Measurements from ENCODE around the gene ATF6B.
"Not testable (repeated sequence)": the region's sequence is repeated elsewhere in the genome, so short reads cannot be mapped to it uniquely, and the experiment has no call there.

The ATF6B gene

GRCh38 chr6:32154514-32155161 lies 26.6 kb upstream of the ATF6B start:
- no peak for DNase-seq (ENCODE audit: low read depth)

DNA sequence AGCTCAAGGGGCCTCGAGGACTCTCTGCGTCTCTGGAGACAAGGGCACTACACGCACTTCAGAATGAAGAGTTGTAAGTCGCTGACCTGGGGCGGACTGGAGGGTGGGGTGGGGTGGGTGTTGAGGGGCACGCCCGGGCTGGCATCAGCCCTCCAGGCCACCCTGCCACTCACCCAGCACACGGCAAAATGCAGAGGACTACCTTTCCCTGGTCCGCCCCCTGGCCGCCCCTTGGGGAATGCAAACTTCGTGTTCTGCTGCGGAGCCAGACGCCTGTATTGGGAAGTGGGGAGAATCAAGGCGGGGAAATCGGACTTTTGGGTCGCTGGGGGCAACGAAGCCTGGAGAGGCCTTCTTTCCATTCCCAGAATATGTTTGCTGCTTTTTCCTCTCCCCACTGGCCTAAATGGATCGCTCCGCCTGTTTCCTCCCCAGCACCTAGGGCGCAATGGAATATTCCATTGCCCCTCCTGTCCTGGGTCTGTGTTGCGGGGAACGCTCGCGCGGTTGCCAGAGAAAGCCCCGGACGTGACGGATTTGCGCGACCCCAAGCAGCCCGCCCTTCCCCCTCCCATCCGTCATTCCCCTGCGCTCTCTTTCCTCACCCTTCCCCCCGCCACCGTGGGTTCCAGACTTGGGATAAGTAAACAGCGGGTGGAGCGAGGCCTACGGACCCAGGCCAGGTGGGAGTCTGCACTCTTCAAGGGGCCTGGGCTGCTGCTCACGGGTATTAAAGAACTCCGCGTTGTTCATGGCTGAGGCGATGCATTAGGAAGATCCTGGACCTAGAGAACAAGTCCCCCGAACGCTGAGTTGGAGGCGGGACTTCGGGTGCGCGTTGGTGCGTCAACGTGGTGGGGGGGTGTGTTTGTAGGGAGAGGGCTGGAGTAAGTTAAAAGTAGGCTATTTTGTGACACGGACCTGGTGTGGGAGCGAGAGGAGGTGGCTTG lies 25.8 kb upstream of the ATF6B start, which contains the start of gene PPT2:
PPT2 (plus strand) TSS at position 578 of the 950 bp plus-strand sequence. CDS start 454 bp downstream, outside the sequence.
- DNase-seq (ENCODE audit: low read depth) = peak; percentile 75

GRCh38 chr6:32152769-32153563 lies 24.9 kb upstream of the ATF6B start:
- no peak for DNase-seq (ENCODE audit: low read depth)

GRCh38 chr6:32151863-32152768 lies 24.1 kb upstream of the ATF6B start, which contains the start of gene PRRT1:
Gene PRRT1, minus strand, starts transcription at chr6:32151939. Its CDS starts 112 bp downstream, at chr6:32151827.
- DNase-seq (ENCODE audit: low read depth) = no peak

DNA sequence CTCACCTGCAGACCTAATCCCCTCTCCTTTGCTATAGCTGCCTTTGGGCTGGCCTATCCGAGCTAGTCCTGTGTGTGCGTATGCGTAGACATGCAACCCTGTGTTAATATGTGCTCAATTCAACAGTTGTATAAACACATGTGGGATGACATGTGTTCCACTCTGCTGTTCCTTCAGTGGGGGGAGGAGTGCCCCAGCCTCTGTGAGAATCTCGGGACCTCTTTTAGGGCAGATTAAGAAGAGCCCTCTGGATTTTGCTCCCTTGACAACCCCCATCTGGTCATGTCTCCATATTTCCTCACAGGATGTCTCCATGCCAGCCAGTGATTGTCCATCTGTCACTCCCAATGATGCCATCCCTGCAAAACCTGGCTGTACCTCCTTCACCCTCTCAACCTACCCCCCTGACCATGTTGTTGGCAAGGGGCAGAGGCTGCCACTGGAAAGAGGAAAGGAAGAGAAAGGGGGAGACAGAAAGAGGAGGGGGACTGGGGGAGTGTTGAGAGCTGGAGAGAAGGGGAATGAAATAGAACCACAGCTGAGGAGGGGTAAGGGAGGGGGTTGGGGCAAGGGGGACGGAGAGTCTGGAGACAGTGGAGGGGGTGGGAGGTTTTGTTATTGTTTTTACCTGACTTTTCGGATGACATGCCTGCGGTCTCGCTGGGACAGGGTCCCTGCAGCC lies 23.3 kb upstream of the ATF6B start:
- DNase-seq (ENCODE audit: low read depth) = no peak

GRCh38 chr6:32149932-32150870 lies 22.2 kb upstream of the ATF6B start:
- no peak for DNase-seq (ENCODE audit: low read depth)

DNA sequence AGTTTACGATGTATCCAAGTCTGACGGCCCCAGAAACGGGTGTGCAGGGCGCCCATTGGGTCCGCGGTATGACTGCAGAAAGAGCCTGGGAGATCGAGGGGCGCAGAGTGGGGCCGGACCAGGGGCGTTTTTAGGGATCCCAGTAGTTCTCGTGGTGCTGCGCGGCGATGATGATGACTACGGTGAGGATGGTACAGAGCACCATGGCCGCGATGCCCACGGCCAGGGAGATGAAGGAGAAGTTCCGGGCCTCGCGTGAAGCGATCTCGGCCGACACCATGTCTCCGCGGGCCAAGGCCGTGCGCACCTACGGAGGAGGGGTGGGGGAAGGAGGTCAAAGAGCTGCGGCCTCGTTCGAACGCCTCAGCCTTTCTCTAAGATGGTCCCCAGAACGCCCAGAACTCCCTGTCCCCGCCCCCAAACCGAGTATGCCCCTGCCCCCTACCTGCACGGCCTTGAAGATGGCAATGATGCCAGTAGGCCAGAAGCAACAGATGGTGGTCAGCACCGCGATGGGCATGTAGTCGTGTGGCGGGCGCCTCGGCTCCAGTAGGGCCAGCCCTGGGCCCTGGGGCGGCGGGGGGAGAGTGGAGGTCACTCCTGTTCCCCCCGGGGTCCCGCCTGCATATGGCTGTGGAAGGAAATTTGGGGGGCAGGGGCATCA lies 21.2 kb upstream of the ATF6B start:
- no peak for DNase-seq (ENCODE audit: low read depth)

- no peak for DNase-seq (ENCODE audit: low read depth)
Measured at GRCh38 chr6:32148289-32149091, 20.4 kb upstream of the ATF6B start.

DNA sequence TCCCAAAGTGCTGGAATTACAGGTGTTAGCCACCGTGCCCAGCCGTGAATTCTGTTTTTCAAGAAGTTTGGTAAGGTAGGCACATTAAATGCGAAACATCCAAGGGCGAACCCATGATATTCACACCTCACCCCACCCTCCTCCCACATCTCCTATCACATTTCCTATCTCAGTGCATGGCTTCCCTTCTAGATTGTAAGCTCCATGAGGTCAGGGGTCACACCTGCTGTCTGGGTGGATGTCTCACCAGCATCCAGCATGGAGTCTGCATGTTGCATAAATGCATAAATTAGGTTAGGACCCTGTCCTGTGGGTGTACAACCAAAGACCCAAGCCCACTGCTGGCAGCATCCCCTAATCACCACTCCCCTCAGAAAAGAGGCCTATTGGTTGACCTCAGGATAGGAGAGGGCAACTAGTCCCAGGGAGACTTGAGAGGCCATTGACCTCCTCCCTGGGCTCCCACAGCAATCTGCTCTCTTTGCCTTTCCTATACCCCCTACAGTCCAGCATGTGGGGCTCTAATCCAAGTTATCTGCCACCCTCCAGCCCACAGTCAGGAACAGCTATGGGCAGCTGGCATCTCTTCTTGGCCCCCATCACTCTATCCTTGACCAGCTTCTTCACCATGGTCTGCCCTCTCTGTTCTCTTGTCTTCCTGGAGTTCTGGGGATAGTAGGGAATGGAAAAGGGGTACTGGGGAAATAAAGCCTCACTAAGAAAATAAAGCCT lies 19.5 kb upstream of the ATF6B start:
- DNase-seq (ENCODE audit: low read depth) = no peak

GRCh38 chr6:32146687-32147086 lies 18.6 kb upstream of the ATF6B start:
- DNase-seq (ENCODE audit: low read depth) = no peak

DNA sequence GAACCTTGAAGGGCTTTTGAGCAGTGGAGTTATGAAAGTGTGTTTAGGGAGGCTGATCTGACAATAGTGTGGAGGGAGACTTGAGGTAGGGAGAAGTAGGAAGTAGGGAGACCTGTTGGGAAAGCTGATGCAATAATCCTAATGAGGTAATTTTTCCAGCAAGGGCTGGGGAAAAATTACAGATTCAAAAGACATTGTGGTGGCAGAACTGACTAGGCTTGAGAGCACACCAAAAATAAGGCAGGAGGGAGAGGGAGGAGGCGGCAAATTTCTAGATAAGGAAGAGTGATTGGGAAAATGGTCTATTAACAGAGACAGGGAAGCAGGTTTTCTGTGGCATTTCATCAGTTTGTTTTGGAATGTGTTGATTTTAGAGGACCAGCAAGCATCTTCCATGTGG lies 18.2 kb upstream of the ATF6B start:
- DNase-seq (ENCODE audit: low read depth) = no peak

GRCh38 chr6:32144238-32144637 lies 16.2 kb upstream of the ATF6B start:
- DNase-seq (ENCODE audit: low read depth) = not testable (repeated sequence)

DNA sequence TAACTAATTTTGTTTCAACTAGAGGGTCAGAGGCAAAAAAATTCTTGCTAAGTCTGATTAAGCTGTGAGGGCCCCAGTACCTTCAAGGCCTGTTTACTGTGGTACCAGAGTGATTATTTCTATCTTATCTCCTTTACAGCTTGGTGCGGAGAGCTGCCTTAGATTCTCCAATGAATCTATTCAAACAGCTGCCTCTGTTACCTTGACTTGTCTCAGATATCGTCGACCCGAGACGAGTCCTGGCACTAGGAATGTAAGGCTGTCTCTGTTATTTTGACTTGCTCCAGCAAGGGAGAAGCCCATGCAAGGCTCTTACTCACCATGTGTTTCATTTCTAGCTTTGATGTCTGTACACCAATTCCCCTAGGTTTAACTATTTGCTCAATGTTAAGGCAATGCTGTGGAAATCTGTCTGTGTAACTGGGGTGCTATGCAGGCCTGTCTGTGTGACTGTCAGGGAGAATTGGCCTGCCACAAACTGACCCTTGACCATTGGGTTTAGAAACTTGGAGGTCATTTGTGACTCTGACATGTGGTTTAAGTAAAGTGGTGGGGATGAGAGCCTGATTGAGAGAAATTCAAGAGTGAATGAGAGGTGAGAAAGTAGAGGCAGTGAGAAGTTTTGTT lies 12.5 kb upstream of the ATF6B start:
- no peak for DNase-seq (ENCODE audit: low read depth)

DNA sequence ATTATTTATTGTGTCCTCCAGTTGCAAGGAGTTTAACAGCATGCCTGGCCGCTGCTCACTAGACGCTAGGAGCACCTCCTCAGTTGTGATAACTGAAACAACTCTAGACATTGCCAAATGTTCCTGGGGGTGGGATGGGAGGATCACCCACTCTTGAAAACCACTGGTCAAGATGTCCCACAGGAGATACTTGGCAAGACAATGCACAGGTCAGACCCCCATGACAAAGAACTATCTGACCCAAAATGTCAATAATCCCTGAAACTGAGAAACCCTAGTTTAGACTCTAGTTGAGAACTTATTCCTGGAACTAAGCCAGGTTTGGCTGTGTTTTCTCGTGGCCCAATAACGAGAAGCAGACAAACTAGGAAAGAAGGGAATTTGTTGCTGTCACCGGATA lies 11.5 kb upstream of the ATF6B start:
- DNase-seq (ENCODE audit: low read depth) = no peak

- no peak for DNase-seq (ENCODE audit: low read depth)
Measured at GRCh38 chr6:32137454-32137853, 9.4 kb upstream of the ATF6B start.

GRCh38 chr6:32133786-32134185 lies 5.7 kb upstream of the ATF6B start:
- no peak for DNase-seq (ENCODE audit: low read depth)

DNA sequence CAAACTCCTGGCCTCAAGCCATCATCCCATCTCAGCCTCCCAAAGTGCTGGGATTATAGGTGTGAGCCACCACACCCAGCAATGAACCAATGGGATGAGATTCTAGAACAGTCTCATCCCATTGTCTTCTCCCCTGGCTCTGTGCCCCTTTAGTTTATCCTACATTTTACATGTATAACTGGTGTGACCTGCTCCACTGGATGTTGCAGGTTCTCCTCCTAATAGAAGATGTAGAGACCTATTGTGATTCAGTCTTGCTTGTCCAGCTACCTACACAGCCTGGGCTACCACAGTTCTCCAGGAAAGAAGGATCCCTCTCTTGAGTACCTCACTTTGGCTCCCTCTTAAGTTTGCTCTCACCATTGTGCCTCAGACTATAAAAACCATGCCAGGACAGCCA lies 4.1 kb upstream of the ATF6B start:
- no peak for DNase-seq (ENCODE audit: low read depth)
